H1 (cell line): ENCODE measurements around the gene AMBP.

ENCODE experiments used
- ATF2 ChIP-seq: IDR thresholded peaks from 2 replicates; pipeline ENCODE4 v1.6.1; 2012; ENCODE audit warnings: low read length, inconsistent platforms
- CHD2 ChIP-seq: IDR thresholded peaks from 2 replicates; pipeline ENCODE4 v1.6.1; 2012; ENCODE audit warnings: low read length, improper control_type of control experiment
- CTCF ChIP-seq, 3 experiments: IDR thresholded peaks; 1 replicate in 2 of 3; 2 replicates in 1 of 3; pipeline versions ENCODE4 v1.5.1 to v1.6.1; 2011; ENCODE audit warnings: low read length in 3 of 3, mild to moderate bottlenecking in 3 of 3, inconsistent platforms in 2 of 3, low read depth in 1 of 3, moderate library complexity in 1 of 3; ENCODE audit not compliant: insufficient read depth in 1 of 3; ENCODE audit errors: control extremely low read depth in 1 of 3
- KDM1A ChIP-seq: fragments of 200-600, 300-600 bp; sonication (generic); IDR thresholded peaks from 2 replicates; pipeline ENCODE4 v1.7.1; 2016; ENCODE audit warnings: mild to moderate bottlenecking, low read length, borderline replicate concordance
- POLR2A ChIP-seq, 2 experiments: IDR thresholded peaks; 1 replicate in 1 of 2; 2 replicates in 1 of 2; pipeline ENCODE4 v1.6.1; 2011; ENCODE audit warnings: low read depth in 2 of 2, low read length in 2 of 2, mild to moderate bottlenecking in 2 of 2; ENCODE audit errors: control extremely low read depth in 1 of 2
- POLR2AphosphoS5 ChIP-seq: IDR thresholded peaks from 2 replicates; pipeline ENCODE4 v1.6.1; 2011; ENCODE audit warnings: low read depth, low read length
- SIRT6 ChIP-seq: IDR thresholded peaks from one replicate; pipeline ENCODE4 v1.7.1; 2012; ENCODE audit warnings: low read length, inconsistent platforms
- YY1 ChIP-seq: IDR thresholded peaks from 2 replicates; pipeline ENCODE4 v1.6.1; 2011; ENCODE audit warnings: low read depth, mild to moderate bottlenecking, low read length

GRCh38 chr9:114058688-114059046, 19.4 kb downstream of the AMBP start:
- TF ChIP-seq POLR2AphosphoS5 (no peak), CTCF (IDR thresholded peaks at IDR 0.05; ENCODE audit: control extremely low read depth in 1 of 3, insufficient read depth in 1 of 3, low read depth in 1 of 3, low read length in 3 of 3) (no peak), YY1 (no peak), KDM1A (no peak), SIRT6 (no peak), CHD2 (no peak), POLR2A (IDR thresholded peaks at IDR 0.05; ENCODE audit: control extremely low read depth in 1 of 2, low read depth in 2 of 2, low read length in 2 of 2) (no peak), ATF2 (no peak)
